ENCODE data around the gene SEC11C. TPM values are rescaled to one million over a fixed set of nuclear protein-coding genes. Genes with fewer than 3 reads are reported as not detected.

SEC11C gene
- total and polyA plus RNA-seq, 2 experiments from 2014 or later = 11.6 to 122 TPM

GRCh38 chr18:59159265-59159664 lies 19.6 kb downstream of the SEC11C start:
- peaks cover 10% of the 10 kb centered on the region for H3K4me1 ChIP-seq (ENCODE audit: low read depth)
- no peaks in the 10 kb centered on the region for H3K36me3 ChIP-seq
- no peak overlapping the region for H3K4me3 ChIP-seq
- no peak for TF ChIP-seq CTCF (IDR thresholded peaks at IDR 0.05; ENCODE audit: low read depth, low read length)
- no peak overlapping the region for H3K27ac ChIP-seq
- no peaks in the 10 kb centered on the region for H3K27me3 ChIP-seq
- H3K9me3 ChIP-seq (ENCODE audit: low read depth) = no peaks in the 10 kb centered on the region
- peak in 1 of 2 donors; percentile 32 for DNase-seq (ENCODE audit: low read depth in 1 of 2, low spot score in 1 of 2)

- H3K4me1 ChIP-seq (ENCODE audit: low read depth) = peaks cover 10% of the 10 kb centered on the region
- H3K4me3 ChIP-seq = no peak overlapping the region
- no peak for TF ChIP-seq CTCF (IDR thresholded peaks at IDR 0.05; ENCODE audit: low read depth, low read length)
- DNase-seq (ENCODE audit: low read depth in 1 of 2, low spot score in 1 of 2) = no peak
- H3K9me3 ChIP-seq (ENCODE audit: low read depth) = no peaks in the 10 kb centered on the region
- H3K27ac ChIP-seq = no peak overlapping the region
- H3K27me3 ChIP-seq = no peaks in the 10 kb centered on the region
- no peaks in the 10 kb centered on the region for H3K36me3 ChIP-seq
Observed at GRCh38 chr18:59159986-59160385, 20.3 kb downstream of the SEC11C start.

GRCh38 chr18:59172664-59173249 lies 33.1 kb downstream of the SEC11C start:
- H3K27ac ChIP-seq = no peak overlapping the region
- no peak overlapping the region for H3K4me3 ChIP-seq
- peak in 1 of 2 donors; percentile 1 for DNase-seq (ENCODE audit: low read depth in 1 of 2, low spot score in 1 of 2)
- TF ChIP-seq CTCF (IDR thresholded peaks at IDR 0.05; ENCODE audit: low read depth, low read length) = no peak
- no peaks in the 10 kb centered on the region for H3K36me3 ChIP-seq
- H3K9me3 ChIP-seq (ENCODE audit: low read depth) = no peaks in the 10 kb centered on the region
- H3K27me3 ChIP-seq = no peaks in the 10 kb centered on the region
- H3K4me1 ChIP-seq (ENCODE audit: low read depth) = peaks cover 3% of the 10 kb centered on the region

- Histone ChIP-seq H3K4me3 (no peak overlapping the region), H3K36me3 (no peaks in the 10 kb centered on the region), H3K4me1 (ENCODE audit: low read depth) (peaks cover 3% of the 10 kb centered on the region), H3K27me3 (no peaks in the 10 kb centered on the region), H3K27ac (no peak overlapping the region), H3K9me3 (ENCODE audit: low read depth) (no peaks in the 10 kb centered on the region)
- DNase-seq (ENCODE audit: low read depth in 1 of 2, low spot score in 1 of 2) = no peak
- no peak for TF ChIP-seq CTCF (IDR thresholded peaks at IDR 0.05; ENCODE audit: low read depth, low read length)
Observed at GRCh38 chr18:59177485-59177884, 37.8 kb downstream of the SEC11C start.

GRCh38 chr18:59180150-59180845 lies 40.6 kb downstream of the SEC11C start:
- Histone ChIP-seq H3K27ac (no peak overlapping the region), H3K36me3 (no peaks in the 10 kb centered on the region), H3K27me3 (no peaks in the 10 kb centered on the region), H3K4me3 (no peak overlapping the region), H3K9me3 (ENCODE audit: low read depth) (no peaks in the 10 kb centered on the region), H3K4me1 (ENCODE audit: low read depth) (peaks cover 3% of the 10 kb centered on the region)
- DNase-seq (ENCODE audit: low read depth in 1 of 2, low spot score in 1 of 2) = peak in 1 of 2 donors; percentile 72
- no peak for TF ChIP-seq CTCF (IDR thresholded peaks at IDR 0.05; ENCODE audit: low read depth, low read length)
